OCI-LY1 (cell line): ENCODE data around the gene SPRY4.

Source experiments
- CTCF ChIP-seq: fragments of 200-600 bp; sonication (generic), shearing (Covaris generic); IDR thresholded peaks from 2 replicates; pipeline ENCODE4 v1.5.1; 2017; ENCODE audit warnings: mild to moderate bottlenecking, antibody characterized with exemption, low read length, moderate library complexity, mixed read lengths
- EZH2 ChIP-seq: fragments of 200-600 bp; sonication (generic), shearing (Covaris generic); IDR thresholded peaks from 2 replicates; pipeline ENCODE4 v1.8.0; 2017; ENCODE audit warnings: borderline replicate concordance, mixed run types, mild to moderate bottlenecking, antibody characterized with exemption, low read length, moderate library complexity, mixed read lengths

- TF ChIP-seq EZH2 (no peak), CTCF (no peak)
These were observed 36.9 kb downstream of the SPRY4 start for GRCh38 chr5:142287973-142288313.
